HG03571 (cell line): ENCODE data around the gene GDPD5.

Experiments
- ATAC-seq: cut with Tn5 transposase; IDR thresholded peaks from one replicate; pipeline ENCODE4 v1.9.1; 2021; ENCODE audit not compliant: unreplicated experiment

Gene GDPD5

GRCh38 chr11:75516886-75517285 lies 8.9 kb downstream of the GDPD5 start:
- no peak for ATAC-seq

- ATAC-seq: no peak
Observed at GRCh38 chr11:75516140-75516539, 9.6 kb downstream of the GDPD5 start.

- ATAC-seq: no peak
Observed at GRCh38 chr11:75514596-75514995, 11.1 kb downstream of the GDPD5 start.

- ATAC-seq: no peak
Observed at GRCh38 chr11:75513250-75513649, 12.5 kb downstream of the GDPD5 start.

GRCh38 chr11:75510723-75511019 lies 15.1 kb downstream of the GDPD5 start:
- no peak for ATAC-seq

- ATAC-seq: no peak
Observed at GRCh38 chr11:75510004-75510722, 15.6 kb downstream of the GDPD5 start.

GRCh38 chr11:75509020-75509720 lies 16.6 kb downstream of the GDPD5 start:
- no peak for ATAC-seq

GRCh38 chr11:75508051-75508561 lies 17.6 kb downstream of the GDPD5 start:
- ATAC-seq: peak; percentile 47

GRCh38 chr11:75507571-75507970 lies 18.2 kb downstream of the GDPD5 start:
- ATAC-seq: no peak

GRCh38 chr11:75506827-75507226 lies 18.9 kb downstream of the GDPD5 start:
- ATAC-seq: no peak

- ATAC-seq: no peak
Observed at GRCh38 chr11:75505916-75506692, 19.6 kb downstream of the GDPD5 start.

- ATAC-seq: no peak
Observed at GRCh38 chr11:75504501-75504900, 21.2 kb downstream of the GDPD5 start.

GRCh38 chr11:75503531-75504099 lies 22.1 kb downstream of the GDPD5 start:
- ATAC-seq: no peak

GRCh38 chr11:75502138-75502537 lies 23.6 kb downstream of the GDPD5 start:
- ATAC-seq: no peak

- ATAC-seq: no peak
Observed at GRCh38 chr11:75500742-75501141, 25.0 kb downstream of the GDPD5 start.

GRCh38 chr11:75499423-75500190 lies 26.1 kb downstream of the GDPD5 start:
- no peak for ATAC-seq

GRCh38 chr11:75498556-75499255 lies 27.0 kb downstream of the GDPD5 start:
- no peak for ATAC-seq

- ATAC-seq: no peak
Observed at GRCh38 chr11:75497788-75498409, 27.8 kb downstream of the GDPD5 start.

- no peak for ATAC-seq
Observed at GRCh38 chr11:75496305-75496752, 29.4 kb downstream of the GDPD5 start.
